Measurements from ENCODE around the gene ZNF436. TPM values are rescaled to one million over a fixed set of nuclear protein-coding genes. Genes with fewer than 3 reads are reported as not detected.

Gene ZNF436
- total and polyA plus RNA-seq, 3 experiments from 2014 or later = 4.9 to 6.4 (median 5.9) TPM

GRCh38 chr1:23403735-23404486 is 34.3 kb upstream of the ZNF436 start:
- no peaks in the 10 kb centered on the region for H3K27me3 Mint-ChIP-seq
- no peaks in the 10 kb centered on the region for H3K9me3 Mint-ChIP-seq
- H3K36me3 Mint-ChIP-seq = peaks cover 0 to 2% (median 1%) of the 10 kb centered on the region in 3 donors
- CTCF ChIA-PET = interaction anchor here (0.6 to 3.0 kb wide), 12 partner anchors 9 to 1174 kb away, joined by 3 to 11 read pairs (median 3); partner anchors contain the start of gene TCEA3
- H3K4me3 ChIP-seq (ENCODE audit: low read length) = no peak overlapping the region
- H3K27ac Mint-ChIP-seq = no peak overlapping the region
- peaks cover 7 to 12% (median 12%) of the 10 kb centered on the region in 3 donors for H3K4me1 Mint-ChIP-seq
- POLR2A ChIA-PET = no interaction called here
- H3K36me3 ChIP-seq (ENCODE audit: insufficient read depth, low read length) = no peaks in the 10 kb centered on the region
- H3K27ac ChIP-seq (ENCODE audit: low read depth, low read length) = no peak overlapping the region
- DNase-seq = peak; percentile 56 to 85 (median 69)
- no peak overlapping the region for H3K4me3 Mint-ChIP-seq
- H3K27me3 ChIP-seq (ENCODE audit: insufficient read depth, low read length, poor library complexity, severe bottlenecking) = no peaks in the 10 kb centered on the region
- peaks cover 5% of the 10 kb centered on the region for H3K4me1 ChIP-seq (ENCODE audit: insufficient read depth, low read length)
- no peaks in the 10 kb centered on the region for H3K9me3 ChIP-seq (ENCODE audit: low read length)

- ChIA-PET POLR2A (no interaction called here), CTCF (interaction anchor here (0.6 to 3.0 kb wide), 11 partner anchors 9 to 1174 kb away, joined by 3 to 11 read pairs (median 3); partner anchors contain the start of gene TCEA3)
- Mint-ChIP-seq H3K27ac (no peak overlapping the region), H3K4me3 (no peak overlapping the region), H3K27me3 (no peaks in the 10 kb centered on the region), H3K9me3 (no peaks in the 10 kb centered on the region), H3K4me1 (peaks cover 7 to 12% (median 12%) of the 10 kb centered on the region in 3 donors), H3K36me3 (peaks cover 0 to 2% (median 1%) of the 10 kb centered on the region in 3 donors)
- no peaks in the 10 kb centered on the region for H3K36me3 ChIP-seq (ENCODE audit: insufficient read depth, low read length)
- H3K9me3 ChIP-seq (ENCODE audit: low read length) = no peaks in the 10 kb centered on the region
- H3K27ac ChIP-seq (ENCODE audit: low read depth, low read length) = no peak overlapping the region
- DNase-seq = no peak
- no peaks in the 10 kb centered on the region for H3K27me3 ChIP-seq (ENCODE audit: insufficient read depth, low read length, poor library complexity, severe bottlenecking)
- peaks cover 5% of the 10 kb centered on the region for H3K4me1 ChIP-seq (ENCODE audit: insufficient read depth, low read length)
- no peak overlapping the region for H3K4me3 ChIP-seq (ENCODE audit: low read length)
Observed at GRCh38 chr1:23403355-23403734, 33.7 kb upstream of the ZNF436 start.

GRCh38 chr1:23403038-23403336 is 33.4 kb upstream of the ZNF436 start:
- H3K27ac ChIP-seq (ENCODE audit: low read depth, low read length) = no peak overlapping the region
- CTCF ChIA-PET = interaction anchor here (1.0 to 3.0 kb wide), 4 partner anchors 19 to 129 kb away, joined by 3 to 11 read pairs (median 4); partner anchors contain the start of gene TCEA3
- H3K4me1 ChIP-seq (ENCODE audit: insufficient read depth, low read length) = peaks cover 5% of the 10 kb centered on the region
- no peak overlapping the region for H3K4me3 Mint-ChIP-seq
- POLR2A ChIA-PET = no interaction called here
- no peaks in the 10 kb centered on the region for H3K9me3 ChIP-seq (ENCODE audit: low read length)
- no peak for DNase-seq
- no peaks in the 10 kb centered on the region for H3K27me3 ChIP-seq (ENCODE audit: insufficient read depth, low read length, poor library complexity, severe bottlenecking)
- H3K36me3 Mint-ChIP-seq = peaks cover 0 to 2% (median 1%) of the 10 kb centered on the region in 3 donors
- no peak overlapping the region for H3K27ac Mint-ChIP-seq
- no peaks in the 10 kb centered on the region for H3K27me3 Mint-ChIP-seq
- no peaks in the 10 kb centered on the region for H3K36me3 ChIP-seq (ENCODE audit: insufficient read depth, low read length)
- no peak overlapping the region for H3K4me3 ChIP-seq (ENCODE audit: low read length)
- H3K9me3 Mint-ChIP-seq = no peaks in the 10 kb centered on the region
- H3K4me1 Mint-ChIP-seq = peaks cover 7 to 12% (median 12%) of the 10 kb centered on the region in 3 donors

- Histone ChIP-seq H3K4me3 (ENCODE audit: low read length) (no peak overlapping the region), H3K4me1 (ENCODE audit: insufficient read depth, low read length) (peaks cover 5% of the 10 kb centered on the region), H3K27ac (ENCODE audit: low read depth, low read length) (no peak overlapping the region), H3K9me3 (ENCODE audit: low read length) (no peaks in the 10 kb centered on the region), H3K36me3 (ENCODE audit: insufficient read depth, low read length) (no peaks in the 10 kb centered on the region), H3K27me3 (ENCODE audit: insufficient read depth, low read length, poor library complexity, severe bottlenecking) (no peaks in the 10 kb centered on the region)
- Mint-ChIP-seq H3K36me3 (peaks cover 0 to 2% (median 1%) of the 10 kb centered on the region in 3 donors), H3K27ac (peak overlapping the region in 1 of 8 donors; percentile 92), H3K4me1 (peaks cover 7 to 12% (median 12%) of the 10 kb centered on the region in 3 donors), H3K4me3 (no peak overlapping the region), H3K27me3 (no peaks in the 10 kb centered on the region), H3K9me3 (no peaks in the 10 kb centered on the region)
- ChIA-PET POLR2A (no interaction called here), CTCF (interaction anchor here (1.3 to 3.0 kb wide), 4 partner anchors 9 to 95 kb away, joined by 3 to 11 read pairs (median 4); partner anchors contain the start of gene TCEA3)
- DNase-seq = peak in 1 of 5 donors; percentile 36
Observed at GRCh38 chr1:23402286-23403037, 32.8 kb upstream of the ZNF436 start.

- H3K27ac ChIP-seq (ENCODE audit: low read depth, low read length) = no peak overlapping the region
- H3K9me3 Mint-ChIP-seq = no peaks in the 10 kb centered on the region
- H3K27me3 ChIP-seq (ENCODE audit: insufficient read depth, low read length, poor library complexity, severe bottlenecking) = no peaks in the 10 kb centered on the region
- peak in 1 of 5 donors; percentile 24 for DNase-seq
- H3K27me3 Mint-ChIP-seq = no peaks in the 10 kb centered on the region
- peaks cover 0 to 4% (median 2%) of the 10 kb centered on the region in 3 donors for H3K36me3 Mint-ChIP-seq
- POLR2A ChIA-PET = no interaction called here
- H3K4me3 ChIP-seq (ENCODE audit: low read length) = no peak overlapping the region
- CTCF ChIA-PET = interaction anchor here (1.3 kb wide), 1 partner anchor 8 kb away, joined by 3 read pairs; no protein-coding TSS in a partner anchor
- no peak overlapping the region for H3K27ac Mint-ChIP-seq
- H3K4me1 Mint-ChIP-seq = peaks cover 7 to 12% (median 12%) of the 10 kb centered on the region in 3 donors
- H3K36me3 ChIP-seq (ENCODE audit: insufficient read depth, low read length) = no peaks in the 10 kb centered on the region
- H3K4me3 Mint-ChIP-seq = no peak overlapping the region
- H3K9me3 ChIP-seq (ENCODE audit: low read length) = no peaks in the 10 kb centered on the region
- H3K4me1 ChIP-seq (ENCODE audit: insufficient read depth, low read length) = peaks cover 5% of the 10 kb centered on the region
Observed at GRCh38 chr1:23401313-23401712, 31.7 kb upstream of the ZNF436 start.

GRCh38 chr1:23400324-23401114 is 30.9 kb upstream of the ZNF436 start:
- Histone ChIP-seq H3K9me3 (ENCODE audit: low read length) (no peaks in the 10 kb centered on the region), H3K27ac (ENCODE audit: low read depth, low read length) (no peak overlapping the region), H3K4me3 (ENCODE audit: low read length) (no peak overlapping the region), H3K36me3 (ENCODE audit: insufficient read depth, low read length) (no peaks in the 10 kb centered on the region), H3K4me1 (ENCODE audit: insufficient read depth, low read length) (peaks cover 5% of the 10 kb centered on the region), H3K27me3 (ENCODE audit: insufficient read depth, low read length, poor library complexity, severe bottlenecking) (no peaks in the 10 kb centered on the region)
- Mint-ChIP-seq H3K36me3 (peaks cover 0 to 7% (median 4%) of the 10 kb centered on the region in 3 donors), H3K27ac (peak overlapping the region in 1 of 8 donors; percentile 1), H3K4me3 (no peak overlapping the region), H3K4me1 (peaks cover 7 to 12% (median 12%) of the 10 kb centered on the region in 3 donors), H3K27me3 (no peaks in the 10 kb centered on the region), H3K9me3 (no peaks in the 10 kb centered on the region)
- CTCF ChIA-PET = no interaction called here
- no peak for DNase-seq
- POLR2A ChIA-PET = no interaction called here

GRCh38 chr1:23399229-23399628 is 29.6 kb upstream of the ZNF436 start:
- ChIA-PET POLR2A (no interaction called here), CTCF (no interaction called here)
- Histone ChIP-seq H3K9me3 (ENCODE audit: low read length) (no peaks in the 10 kb centered on the region), H3K27ac (ENCODE audit: low read depth, low read length) (no peak overlapping the region), H3K36me3 (ENCODE audit: insufficient read depth, low read length) (no peaks in the 10 kb centered on the region), H3K4me1 (ENCODE audit: insufficient read depth, low read length) (peaks cover 3% of the 10 kb centered on the region), H3K4me3 (ENCODE audit: low read length) (no peak overlapping the region), H3K27me3 (ENCODE audit: insufficient read depth, low read length, poor library complexity, severe bottlenecking) (no peaks in the 10 kb centered on the region)
- peaks cover 0 to under 1% of the 10 kb centered on the region in 2 donors for H3K27me3 Mint-ChIP-seq
- no peak for DNase-seq
- no peak overlapping the region for H3K27ac Mint-ChIP-seq
- H3K36me3 Mint-ChIP-seq = peaks cover 0 to 9% (median 4%) of the 10 kb centered on the region in 3 donors
- H3K4me1 Mint-ChIP-seq = peaks cover 5 to 10% (median 9%) of the 10 kb centered on the region in 3 donors
- no peaks in the 10 kb centered on the region for H3K9me3 Mint-ChIP-seq
- no peak overlapping the region for H3K4me3 Mint-ChIP-seq
